HepG2 (cell line): ENCODE data around the gene LZTR1. TPM values are rescaled to one million over a fixed set of nuclear protein-coding genes. Genes with fewer than 3 reads are reported as not detected.
A peak's percentile ranks its signal among the peaks of the same experiment; 100 is the strongest.

Source experiments
- ARNT ChIP-seq: fragments of 450-650 bp; IDR thresholded peaks from 2 replicates; pipeline ENCODE4 v1.6.1; 2017
- CEBPB ChIP-seq: IDR thresholded peaks from 2 replicates; pipeline ENCODE4 v1.6.1; 2011; ENCODE audit warnings: low read depth, low read length, improper control_type of control experiment, borderline replicate concordance
- FOXP1 ChIP-seq, 2 experiments: fragments of 450-650 bp in 1 of 2; IDR thresholded peaks; 2 replicates each; pipeline ENCODE4 v1.6.1; 2017 to 2018; ENCODE audit warnings: antibody characterized with exemption in 1 of 2
- GPN1 ChIP-seq: sonication (generic); formaldehyde crosslinking; IDR thresholded peaks from 2 replicates; pipeline ENCODE4 v1.5.1; 2020; ENCODE audit warnings: missing genetic modification reagents, borderline replicate concordance
- KMT2B ChIP-seq: IDR thresholded peaks from 2 replicates; pipeline ENCODE4 v1.6.1; 2016; ENCODE audit warnings: missing genetic modification reagents, missing compliant biosample characterization
- MED13 ChIP-seq: sonication (generic); formaldehyde crosslinking; IDR thresholded peaks from 2 replicates; pipeline ENCODE4 v1.5.0; 2020; ENCODE audit warnings: missing genetic modification reagents
- MTA1 ChIP-seq: sonication (generic); formaldehyde crosslinking; IDR thresholded peaks from 2 replicates; pipeline ENCODE4 v1.4.0; 2020; ENCODE audit warnings: missing genetic modification reagents, mild to moderate bottlenecking, borderline replicate concordance
- MYNN ChIP-seq: sonication (generic); formaldehyde crosslinking; IDR thresholded peaks from 2 replicates; pipeline ENCODE4 v1.4.0; 2020; ENCODE audit warnings: mild to moderate bottlenecking, low read depth, missing genetic modification reagents
- PCBP1 ChIP-seq: fragments of 200-400 bp; formaldehyde crosslinking; IDR thresholded peaks from 2 replicates; pipeline ENCODE4 v1.6.1; 2017; ENCODE audit warnings: mild to moderate bottlenecking, low read depth, low read length, borderline replicate concordance
- RNF2 ChIP-seq: fragments of 450-650 bp; conservative IDR thresholded peaks from 2 replicates; pipeline ENCODE4 v1.6.1; 2016; ENCODE audit warnings: low read depth
- RXRA ChIP-seq: sonication (generic); formaldehyde crosslinking; IDR thresholded peaks from 2 replicates; pipeline ENCODE4 v1.5.1; 2020; ENCODE audit warnings: missing genetic modification reagents
- SSRP1 ChIP-seq: IDR thresholded peaks from 2 replicates; pipeline ENCODE4 v1.6.1; 2016; ENCODE audit warnings: control low read depth
- TAF15 ChIP-seq: fragments of 200-400 bp; formaldehyde crosslinking; IDR thresholded peaks from one replicate; pipeline ENCODE4 v1.6.1; 2018; ENCODE audit warnings: mild to moderate bottlenecking, low read depth, low read length; ENCODE audit not compliant: poor library complexity, severe bottlenecking
- TCF7 ChIP-seq: sonication (generic); IDR thresholded peaks from 2 replicates; pipeline ENCODE4 v1.6.1; 2016; ENCODE audit warnings: antibody characterized with exemption, low read depth
- WIZ ChIP-seq: sonication (generic); formaldehyde crosslinking; IDR thresholded peaks from 2 replicates; pipeline ENCODE4 v1.5.1; 2020; ENCODE audit warnings: mild to moderate bottlenecking, missing genetic modification reagents
- ZNF563 ChIP-seq: sonication (generic); formaldehyde crosslinking; IDR thresholded peaks from 2 replicates; pipeline ENCODE4 v1.8.0; 2022; ENCODE audit warnings: mild to moderate bottlenecking, moderate library complexity, missing genetic modification reagents
- ZNF891 ChIP-seq: sonication (generic); formaldehyde crosslinking; IDR thresholded peaks from 2 replicates; pipeline ENCODE4 v1.5.0; 2020; ENCODE audit warnings: mild to moderate bottlenecking, missing genetic modification reagents
- polyA plus RNA-seq, 8 experiments: library from polyadenylated mRNA; depleted of rRNA in 3 of 8; stranded (reverse) in 7 of 8; unstranded in 1 of 8; fragments of >200 nt; fragmentation: Illumina TruSeq in 4 of 8; extraction: Trizol in 4 of 8; gene quantifications; 2 replicates each; pipeline versions ENCODE4 v1.2.1 to v1.2.3, GENCODE V29; 2011 to 2016; ENCODE audit warnings: low read depth in 4 of 8, missing spikeins in 1 of 8, mixed read lengths in 1 of 8; ENCODE audit not compliant: insufficient read depth in 1 of 8
- total RNA-seq, 5 experiments: library from RNA; depleted of rRNA; stranded (reverse); fragments of >200 nt; fragmentation: Illumina TruSeq; extraction: Trizol; gene quantifications; 2 replicates each; pipeline ENCODE4 v1.2.3, GENCODE V29; 2016; ENCODE audit warnings: low read depth in 1 of 5
- TF ChIP-seq, protein P1 (sequence below): IDR thresholded peaks from 2 replicates; pipeline ENCODE4 v1.6.1; 2012; ENCODE audit warnings: inconsistent platforms
- TF ChIP-seq, protein P2 (sequence below): sonication (generic); formaldehyde crosslinking; IDR thresholded peaks from 2 replicates; pipeline ENCODE4 v1.5.0; 2020; ENCODE audit warnings: missing genetic modification reagents
- TF ChIP-seq, protein P3 (sequence below): sonication (generic); IDR thresholded peaks from 2 replicates; pipeline ENCODE4 v1.6.1; 2016; ENCODE audit warnings: low read depth, borderline replicate concordance
- TF ChIP-seq, protein P4 (sequence below): sonication (generic); formaldehyde crosslinking; IDR thresholded peaks from 2 replicates; pipeline ENCODE4 v1.4.0; 2020; ENCODE audit warnings: missing genetic modification reagents
- TF ChIP-seq, protein P5 (sequence below), 2 experiments: sonication (generic) in 1 of 2; formaldehyde crosslinking in 1 of 2; IDR thresholded peaks; 2 replicates each; pipeline versions ENCODE4 v1.4.0 to v1.6.1; 2016 to 2020; ENCODE audit warnings: borderline replicate concordance in 1 of 2, low read depth in 1 of 2, mild to moderate bottlenecking in 1 of 2, missing genetic modification reagents in 1 of 2
- TF ChIP-seq, protein P6 (sequence below): sonication (generic); formaldehyde crosslinking; IDR thresholded peaks from 2 replicates; pipeline ENCODE4 v1.8.0; 2023; ENCODE audit warnings: mild to moderate bottlenecking, missing genetic modification reagents

The LZTR1 gene
- total and polyA plus RNA-seq, 2 of the 13 experiments (the other 11 are each of a cell fraction or from before 2014, with no cell fraction given) = 21.8 to 22.4 TPM

DNA sequence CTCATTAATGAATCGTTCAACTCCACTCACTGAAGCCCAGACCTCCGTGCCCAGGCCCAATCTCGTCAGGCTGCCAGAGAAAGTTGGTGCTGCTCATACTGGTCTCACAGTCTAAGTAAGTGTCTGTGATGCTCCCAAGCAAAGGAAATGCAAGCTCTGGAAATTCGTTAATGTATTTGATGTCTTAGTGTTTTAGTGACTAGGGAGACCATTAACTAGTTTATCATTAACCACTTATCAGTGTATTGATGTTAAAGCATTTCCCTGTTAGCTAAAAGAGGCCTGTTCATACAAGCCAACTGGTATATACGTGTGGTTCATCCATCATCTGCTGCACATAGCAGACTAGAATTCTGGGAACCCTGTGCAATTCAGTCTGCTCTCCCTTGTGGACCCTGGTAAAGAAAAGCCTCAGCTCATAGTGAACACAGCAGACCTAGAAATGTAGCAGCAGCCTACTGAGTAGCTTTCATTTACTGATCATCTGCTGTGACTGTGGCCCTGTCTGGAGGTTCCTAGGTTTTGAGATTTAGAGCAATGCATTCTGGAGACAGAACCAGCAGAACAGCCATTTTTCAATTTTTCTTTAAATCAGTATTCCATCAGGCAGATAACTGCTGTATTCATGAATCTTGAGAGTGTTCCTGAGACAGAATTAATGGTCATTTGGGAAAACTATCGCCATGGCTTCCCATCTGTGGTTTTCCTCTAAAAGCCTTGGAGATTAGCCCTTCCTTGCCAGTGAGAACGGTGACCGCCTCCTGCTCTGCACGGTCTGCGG lies 30.8 kb upstream of the LZTR1 start (continued):
- TF ChIP-seq, protein P1, sequence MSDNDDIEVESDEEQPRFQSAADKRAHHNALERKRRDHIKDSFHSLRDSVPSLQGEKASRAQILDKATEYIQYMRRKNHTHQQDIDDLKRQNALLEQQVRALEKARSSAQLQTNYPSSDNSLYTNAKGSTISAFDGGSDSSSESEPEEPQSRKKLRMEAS = no peak; the same call in 1 of the 2 replicates
- TF ChIP-seq TCF7 = no peak; the same call in 1 of the 2 replicates
- TF ChIP-seq, protein P2, sequence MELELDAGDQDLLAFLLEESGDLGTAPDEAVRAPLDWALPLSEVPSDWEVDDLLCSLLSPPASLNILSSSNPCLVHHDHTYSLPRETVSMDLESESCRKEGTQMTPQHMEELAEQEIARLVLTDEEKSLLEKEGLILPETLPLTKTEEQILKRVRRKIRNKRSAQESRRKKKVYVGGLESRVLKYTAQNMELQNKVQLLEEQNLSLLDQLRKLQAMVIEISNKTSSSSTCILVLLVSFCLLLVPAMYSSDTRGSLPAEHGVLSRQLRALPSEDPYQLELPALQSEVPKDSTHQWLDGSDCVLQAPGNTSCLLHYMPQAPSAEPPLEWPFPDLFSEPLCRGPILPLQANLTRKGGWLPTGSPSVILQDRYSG (CRISPR knock-in tag) = no peak
- no peak for TF ChIP-seq PCBP1
- no peak for TF ChIP-seq TAF15
- no peak; the same call in 1 of the 2 replicates for TF ChIP-seq SSRP1 (CRISPR knock-in tag)
- TF ChIP-seq, protein P3, sequence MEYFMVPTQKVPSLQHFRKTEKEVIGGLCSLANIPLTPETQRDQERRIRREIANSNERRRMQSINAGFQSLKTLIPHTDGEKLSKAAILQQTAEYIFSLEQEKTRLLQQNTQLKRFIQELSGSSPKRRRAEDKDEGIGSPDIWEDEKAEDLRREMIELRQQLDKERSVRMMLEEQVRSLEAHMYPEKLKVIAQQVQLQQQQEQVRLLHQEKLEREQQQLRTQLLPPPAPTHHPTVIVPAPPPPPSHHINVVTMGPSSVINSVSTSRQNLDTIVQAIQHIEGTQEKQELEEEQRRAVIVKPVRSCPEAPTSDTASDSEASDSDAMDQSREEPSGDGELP = peak; percentile 32; the same call in 1 of the 2 replicates
- no peak for TF ChIP-seq RXRA
- TF ChIP-seq MYNN (CRISPR knock-in tag) = no peak
- no peak for TF ChIP-seq ZNF563 (CRISPR knock-in tag)
- TF ChIP-seq CEBPB = no peak
- no peak for TF ChIP-seq RNF2
- TF ChIP-seq, protein P4, sequence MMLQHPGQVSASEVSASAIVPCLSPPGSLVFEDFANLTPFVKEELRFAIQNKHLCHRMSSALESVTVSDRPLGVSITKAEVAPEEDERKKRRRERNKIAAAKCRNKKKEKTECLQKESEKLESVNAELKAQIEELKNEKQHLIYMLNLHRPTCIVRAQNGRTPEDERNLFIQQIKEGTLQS (CRISPR knock-in tag) = no peak
- TF ChIP-seq ZNF891 = no peak
- no peak for TF ChIP-seq WIZ
- TF ChIP-seq FOXP1 (IDR thresholded peaks at IDR 0.05) = no peak
- peak; percentile 50; the same call in 1 of the 2 replicates for TF ChIP-seq FOXP1 (CRISPR knock-in tag; IDR thresholded peaks at IDR 0.05)
- no peak for TF ChIP-seq GPN1 (CRISPR knock-in tag)
- TF ChIP-seq ARNT = no peak
- TF ChIP-seq MTA1 (CRISPR knock-in tag) = 0 out of 2 replicates have a peak, but pooled peaks have one; percentile 6
- no peak for TF ChIP-seq KMT2B (CRISPR knock-in tag)
- TF ChIP-seq, protein P5, sequence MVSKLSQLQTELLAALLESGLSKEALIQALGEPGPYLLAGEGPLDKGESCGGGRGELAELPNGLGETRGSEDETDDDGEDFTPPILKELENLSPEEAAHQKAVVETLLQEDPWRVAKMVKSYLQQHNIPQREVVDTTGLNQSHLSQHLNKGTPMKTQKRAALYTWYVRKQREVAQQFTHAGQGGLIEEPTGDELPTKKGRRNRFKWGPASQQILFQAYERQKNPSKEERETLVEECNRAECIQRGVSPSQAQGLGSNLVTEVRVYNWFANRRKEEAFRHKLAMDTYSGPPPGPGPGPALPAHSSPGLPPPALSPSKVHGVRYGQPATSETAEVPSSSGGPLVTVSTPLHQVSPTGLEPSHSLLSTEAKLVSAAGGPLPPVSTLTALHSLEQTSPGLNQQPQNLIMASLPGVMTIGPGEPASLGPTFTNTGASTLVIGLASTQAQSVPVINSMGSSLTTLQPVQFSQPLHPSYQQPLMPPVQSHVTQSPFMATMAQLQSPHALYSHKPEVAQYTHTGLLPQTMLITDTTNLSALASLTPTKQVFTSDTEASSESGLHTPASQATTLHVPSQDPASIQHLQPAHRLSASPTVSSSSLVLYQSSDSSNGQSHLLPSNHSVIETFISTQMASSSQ (IDR thresholded peaks at IDR 0.05; ENCODE audit: low read depth) = peak; percentile 94
- TF ChIP-seq, protein P5 (CRISPR knock-in tag; IDR thresholded peaks at IDR 0.05; ENCODE audit: borderline replicate concordance) = peak; percentile 95
- TF ChIP-seq, protein P6, sequence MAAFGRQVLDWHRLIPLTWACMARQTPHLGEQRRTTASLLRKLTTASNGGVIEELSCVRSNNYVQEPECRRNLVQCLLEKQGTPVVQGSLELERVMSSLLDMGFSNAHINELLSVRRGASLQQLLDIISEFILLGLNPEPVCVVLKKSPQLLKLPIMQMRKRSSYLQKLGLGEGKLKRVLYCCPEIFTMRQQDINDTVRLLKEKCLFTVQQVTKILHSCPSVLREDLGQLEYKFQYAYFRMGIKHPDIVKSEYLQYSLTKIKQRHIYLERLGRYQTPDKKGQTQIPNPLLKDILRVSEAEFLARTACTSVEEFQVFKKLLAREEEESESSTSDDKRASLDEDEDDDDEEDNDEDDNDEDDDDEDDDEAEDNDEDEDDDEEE (CRISPR knock-in tag) = no peak
- no peak for TF ChIP-seq MED13 (CRISPR knock-in tag)
